Measurements from ENCODE around the gene PTPN14. TPM values are rescaled to one million over a fixed set of nuclear protein-coding genes. Genes with fewer than 3 reads are reported as not detected.
"Not testable (repeated sequence)": the region's sequence is repeated elsewhere in the genome, so short reads cannot be mapped to it uniquely, and the experiment has no call there.

Gene PTPN14
- total RNA-seq, 1 donor from 2014 or later: 43.7 TPM

DNA sequence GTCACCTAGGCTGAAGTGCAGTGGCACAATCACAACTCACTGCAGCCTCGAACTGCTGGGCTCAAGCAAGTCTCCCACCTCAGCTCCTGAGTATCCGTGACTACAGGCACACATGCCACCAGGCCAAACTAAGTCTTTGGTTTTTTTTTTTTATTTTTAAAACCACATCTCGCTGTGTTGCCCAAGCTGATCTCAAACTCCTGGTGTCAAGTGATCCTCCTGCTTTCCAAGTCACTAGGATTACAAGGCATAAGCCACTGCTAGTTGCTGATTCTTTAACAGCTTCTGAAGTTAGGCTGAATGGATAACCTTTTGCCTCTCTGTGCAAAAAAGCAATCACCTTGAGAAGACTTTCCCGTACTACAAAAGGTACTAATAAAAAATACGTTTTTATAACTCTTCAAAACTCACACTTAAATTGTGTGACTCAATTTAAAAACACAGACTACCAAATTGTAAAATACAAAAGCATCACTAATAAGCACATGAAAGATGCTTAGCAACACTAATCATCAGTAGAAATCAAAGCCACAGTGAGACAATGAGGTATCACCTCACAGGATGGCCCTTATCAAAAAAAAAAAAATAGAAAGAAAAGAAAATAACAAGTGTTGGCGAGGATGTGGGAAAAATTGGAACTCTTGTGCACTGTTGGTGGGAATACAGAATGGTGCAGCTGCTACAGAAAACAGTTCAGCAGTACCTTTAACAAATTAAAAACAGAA lies 40.3 kb downstream of the PTPN14 start:
- DNase-seq (no peak), ATAC-seq (no peak)
- Histone ChIP-seq H3K4me3 (no peak overlapping the region), H3K9me3 (no peaks in the 10 kb centered on the region), H3K27ac (no peak overlapping the region), H3K36me3 (no peaks in the 10 kb centered on the region), H3K27me3 (no peaks in the 10 kb centered on the region), H3K4me1 (peaks cover 9% of the 10 kb centered on the region)
- intact Hi-C loops (cut with DNase I): no loop called here
- TF ChIP-seq, protein P1, sequence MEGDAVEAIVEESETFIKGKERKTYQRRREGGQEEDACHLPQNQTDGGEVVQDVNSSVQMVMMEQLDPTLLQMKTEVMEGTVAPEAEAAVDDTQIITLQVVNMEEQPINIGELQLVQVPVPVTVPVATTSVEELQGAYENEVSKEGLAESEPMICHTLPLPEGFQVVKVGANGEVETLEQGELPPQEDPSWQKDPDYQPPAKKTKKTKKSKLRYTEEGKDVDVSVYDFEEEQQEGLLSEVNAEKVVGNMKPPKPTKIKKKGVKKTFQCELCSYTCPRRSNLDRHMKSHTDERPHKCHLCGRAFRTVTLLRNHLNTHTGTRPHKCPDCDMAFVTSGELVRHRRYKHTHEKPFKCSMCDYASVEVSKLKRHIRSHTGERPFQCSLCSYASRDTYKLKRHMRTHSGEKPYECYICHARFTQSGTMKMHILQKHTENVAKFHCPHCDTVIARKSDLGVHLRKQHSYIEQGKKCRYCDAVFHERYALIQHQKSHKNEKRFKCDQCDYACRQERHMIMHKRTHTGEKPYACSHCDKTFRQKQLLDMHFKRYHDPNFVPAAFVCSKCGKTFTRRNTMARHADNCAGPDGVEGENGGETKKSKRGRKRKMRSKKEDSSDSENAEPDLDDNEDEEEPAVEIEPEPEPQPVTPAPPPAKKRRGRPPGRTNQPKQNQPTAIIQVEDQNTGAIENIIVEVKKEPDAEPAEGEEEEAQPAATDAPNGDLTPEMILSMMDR (IDR thresholded peaks at IDR 0.05): no peak

DNA sequence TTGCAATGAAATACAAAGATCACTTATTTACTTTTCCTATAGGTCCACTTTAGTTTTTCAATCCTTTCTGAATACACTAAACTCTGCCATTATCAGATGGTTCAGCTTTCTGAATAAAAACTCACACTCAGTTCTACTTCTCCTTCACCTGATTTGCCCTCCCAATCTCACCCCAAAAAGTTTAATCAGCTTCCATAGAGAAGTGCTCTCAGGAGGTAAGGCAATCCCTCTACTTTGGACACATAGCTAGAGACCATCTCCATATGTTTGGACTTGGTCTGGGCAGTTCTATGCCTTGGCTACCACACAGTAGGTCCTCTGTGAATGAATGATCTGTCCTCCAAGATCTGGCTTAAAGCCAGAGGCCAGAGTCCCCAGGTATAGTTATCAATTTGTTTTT lies 40.9 kb downstream of the PTPN14 start:
- no peak overlapping the region for H3K4me3 ChIP-seq
- ATAC-seq (no peak), DNase-seq (no peak)
- intact Hi-C loops (cut with DNase I): no loop called here
- H3K27me3 ChIP-seq: no peaks in the 10 kb centered on the region
- no peak overlapping the region for H3K27ac ChIP-seq
- no peaks in the 10 kb centered on the region for H3K9me3 ChIP-seq
- peaks cover 3% of the 10 kb centered on the region for H3K4me1 ChIP-seq
- TF ChIP-seq, protein P1 (IDR thresholded peaks at IDR 0.05): no peak
- H3K36me3 ChIP-seq: no peaks in the 10 kb centered on the region

DNA sequence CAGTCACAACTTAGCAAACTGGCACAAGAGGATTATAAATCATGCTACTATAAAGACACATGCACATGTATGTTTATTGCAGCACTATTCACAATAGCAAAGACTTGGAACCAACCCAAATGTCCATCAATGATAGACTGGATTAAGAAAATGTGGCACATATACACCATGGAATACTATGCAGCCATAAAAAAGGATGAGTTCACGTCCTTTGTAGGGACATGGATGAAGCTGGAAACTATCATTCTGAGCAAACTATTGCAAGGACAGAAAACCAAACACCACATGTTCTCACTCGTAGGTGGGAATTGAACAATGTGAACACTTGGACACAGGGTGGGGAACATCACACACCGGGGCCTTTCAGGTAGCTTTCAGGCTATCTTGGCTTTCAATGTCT lies 41.8 kb downstream of the PTPN14 start:
- H3K4me1 ChIP-seq; H3K27me3 ChIP-seq; ATAC-seq; H3K4me3 ChIP-seq; H3K36me3 ChIP-seq; H3K9me3 ChIP-seq; DNase-seq; H3K27ac ChIP-seq; intact Hi-C loops (cut with DNase I): not testable (repeated sequence)

DNA sequence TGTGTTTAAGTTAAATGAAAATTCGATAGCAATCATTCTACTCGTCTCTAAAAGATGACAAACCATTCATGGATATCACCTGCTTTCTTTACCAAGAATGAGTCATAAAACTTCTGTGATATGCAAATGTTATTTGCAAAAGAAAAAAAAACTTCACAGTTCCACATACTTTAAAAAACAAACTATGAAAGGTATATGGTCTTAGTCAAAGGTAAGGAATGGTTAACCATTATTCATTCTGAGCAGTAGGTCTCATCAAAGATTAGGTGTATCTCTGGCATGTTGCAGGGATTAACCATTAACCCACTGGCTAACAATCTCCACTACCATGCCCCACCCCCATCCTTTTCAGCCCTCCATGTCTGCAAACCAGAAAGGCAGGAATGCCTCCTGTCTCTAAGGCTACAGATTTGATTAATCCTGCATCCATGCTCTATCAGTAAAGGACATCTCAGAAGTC lies 44.4 kb downstream of the PTPN14 start:
- DNase-seq: no peak
- Histone ChIP-seq H3K36me3 (no peaks in the 10 kb centered on the region), H3K9me3 (no peaks in the 10 kb centered on the region), H3K4me1 (no peaks in the 10 kb centered on the region), H3K27me3 (no peaks in the 10 kb centered on the region), H3K27ac (no peak overlapping the region), H3K4me3 (no peak overlapping the region)
- ATAC-seq: peak; percentile 47
- TF ChIP-seq, protein P1 (IDR thresholded peaks at IDR 0.05): no peak
- intact Hi-C loops (cut with DNase I): no loop called here

DNA sequence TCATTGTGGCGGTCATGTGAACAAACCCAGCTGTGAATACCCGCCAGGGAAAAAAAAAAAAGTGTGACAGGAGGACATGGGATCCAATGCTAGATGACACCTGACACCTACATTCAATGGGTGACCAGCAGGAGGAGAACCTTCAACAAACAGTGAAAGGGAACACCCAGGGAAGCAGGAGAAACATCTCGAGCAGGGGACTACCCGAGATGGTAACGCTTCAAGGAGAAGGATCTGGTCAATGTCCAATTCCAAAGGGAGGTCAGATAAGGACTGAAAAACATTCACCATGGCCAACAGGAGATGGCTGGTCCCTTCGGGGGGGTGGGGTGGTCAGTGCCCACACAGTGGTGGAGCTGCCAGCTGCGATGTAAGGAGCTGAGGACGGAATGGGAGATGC lies 46.3 kb downstream of the PTPN14 start:
- ATAC-seq: no peak
- Histone ChIP-seq H3K4me1 (no peaks in the 10 kb centered on the region), H3K27ac (no peak overlapping the region), H3K27me3 (no peaks in the 10 kb centered on the region), H3K4me3 (no peak overlapping the region), H3K9me3 (no peaks in the 10 kb centered on the region), H3K36me3 (no peaks in the 10 kb centered on the region)
- no peak for DNase-seq
- TF ChIP-seq, protein P1 (IDR thresholded peaks at IDR 0.05): no peak
- intact Hi-C loops (cut with DNase I): no loop called here

DNA sequence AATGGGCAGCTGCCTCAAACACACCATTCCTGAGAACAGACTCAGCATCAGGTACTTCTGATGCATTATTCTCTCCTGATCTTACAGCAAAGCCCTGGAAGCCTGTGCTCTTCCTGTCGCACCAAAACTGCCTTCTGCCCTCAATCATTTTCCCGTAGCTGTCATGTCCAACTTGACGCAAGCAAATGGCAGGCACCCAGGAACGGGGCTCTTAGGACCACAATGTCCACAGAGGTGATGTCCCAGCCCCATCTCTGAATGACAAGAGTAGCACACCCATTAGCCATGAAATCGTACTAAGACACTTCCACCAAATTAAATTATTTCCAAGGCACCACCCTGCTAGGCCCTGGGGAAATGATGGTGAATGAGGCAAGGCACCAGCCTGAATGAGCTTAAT lies 47.1 kb downstream of the PTPN14 start:
- H3K4me3 ChIP-seq: no peak overlapping the region
- no peak overlapping the region for H3K27ac ChIP-seq
- TF ChIP-seq, protein P1 (IDR thresholded peaks at IDR 0.05): no peak
- intact Hi-C loops (cut with DNase I): no loop called here
- DNase-seq (no peak), ATAC-seq (no peak)
- H3K4me1 ChIP-seq: no peaks in the 10 kb centered on the region
- H3K36me3 ChIP-seq: no peaks in the 10 kb centered on the region
- H3K9me3 ChIP-seq: no peaks in the 10 kb centered on the region
- H3K27me3 ChIP-seq: no peaks in the 10 kb centered on the region

All from upper lobe of right lung (tissue), 1 donor.